Measurements from ENCODE around the gene RD3L. TPM values are rescaled to one million over a fixed set of nuclear protein-coding genes. Genes with fewer than 3 reads are reported as not detected.

RD3L gene
- total and polyA plus RNA-seq, 2 of the 4 experiments (the other 2 are of a cell fraction): not detected

DNA sequence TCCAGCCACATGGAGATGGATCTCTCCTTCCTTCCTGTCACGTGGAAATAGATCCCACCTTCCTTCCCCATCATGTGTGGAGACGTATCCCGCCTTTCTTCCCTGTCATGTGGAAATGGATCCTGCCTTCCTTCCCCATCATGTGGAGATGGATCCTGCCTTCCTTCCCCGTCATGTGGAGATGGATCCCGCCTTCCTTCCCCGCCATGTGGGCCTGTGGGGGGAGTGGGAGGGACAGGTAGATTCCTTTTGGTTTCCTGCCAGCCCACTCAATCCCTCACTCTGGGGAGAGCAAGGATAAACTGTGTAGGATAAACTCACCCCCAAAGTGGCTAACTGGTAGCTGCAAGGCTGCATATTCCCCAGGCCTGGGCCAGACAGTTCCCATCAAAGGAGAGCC is 45.8 kb downstream of the RD3L start:
- dilution Hi-C loops (cut with HindIII; ENCODE audit: low sequenced_read_pairs, unreplicated experiment): no loop called here

More for the DNA sequence above, 45.8 kb downstream of the RD3L start:
- ATAC-seq (ENCODE audit: low read depth): no peak
- Histone ChIP-seq H3K9me3 (ENCODE audit: control insufficient read depth, insufficient read depth, low read length) (0 out of 2 replicates have a peak, but pooled peaks cover 2% of the 10 kb centered on the region), H3K14ac (replicated peaks; ENCODE audit: low read depth, low read length) (no peak overlapping the region), H4K20me1 (ENCODE audit: insufficient read depth, low read length) (no peaks in the 10 kb centered on the region; the same call in 1 of the 2 replicates), H3K9ac (ENCODE audit: low read depth, low read length) (no peak overlapping the region), H2BK5ac (ENCODE audit: low read depth, low read length, poor library complexity, severe bottlenecking) (no peak overlapping the region), H3K79me1 (ENCODE audit: low read depth in 1 of 2, low read length in 2 of 2) (no peaks in the 10 kb centered on the region), H3K9me1 (ENCODE audit: insufficient read depth, low read length) (no peaks in the 10 kb centered on the region), H2AK9ac (replicated peaks; ENCODE audit: low read depth, low read length, poor library complexity) (peak overlapping the region; percentile 2), H2AFZ (replicated peaks; ENCODE audit: low read length, poor library complexity) (peak overlapping the region; percentile 50), H2BK120ac (ENCODE audit: low read depth, low read length) (no peak overlapping the region), H2BK15ac (ENCODE audit: low read depth, low read length) (no peak overlapping the region), H3K4ac (ENCODE audit: low read depth, low read length) (no peak overlapping the region), H3K4me3 (ENCODE audit: insufficient read depth, low read depth, low read length) (no peak overlapping the region), H3K4me2 (ENCODE audit: low read depth, low read length) (no peak overlapping the region), H3K27ac (ENCODE audit: insufficient read depth, low read length) (no peak overlapping the region), H3K23ac (ENCODE audit: low read depth, low read length) (no peak overlapping the region), H3K18ac (ENCODE audit: low read depth, low read length) (no peak overlapping the region), H4K5ac (ENCODE audit: low read depth, low read length) (no peak overlapping the region), H3K56ac (ENCODE audit: extremely low read depth, insufficient read depth, low read length) (no peak overlapping the region), H4K91ac (ENCODE audit: insufficient read depth, low read depth, low read length) (no peak overlapping the region), H3K4me1 (ENCODE audit: control insufficient read depth, insufficient read depth, low read length) (no peaks in the 10 kb centered on the region), H4K8ac (ENCODE audit: low read depth in 2 of 2, low read length in 2 of 2) (no peak overlapping the region), H2BK20ac (ENCODE audit: low read depth, low read length) (no peak overlapping the region), H3K36me3 (ENCODE audit: control insufficient read depth, insufficient read depth, low read length) (no peaks in the 10 kb centered on the region), H2AK5ac (ENCODE audit: low read depth, low read length) (no peak overlapping the region), H3K27me3 (ENCODE audit: control insufficient read depth, insufficient read depth, low read length) (peaks cover 2% of the 10 kb centered on the region)
- peak; percentile 6 for DNase-seq
- 100% methylated on average over 1 of the region's 6 CpGs; no CpG with 5 or more reads in 1 of the 2 experiments for WGBS, 2 experiments (ENCODE audit: extremely low coverage in 2 of 2, insufficient read length in 1 of 2)
- POLR2A ChIA-PET (ENCODE audit: unreplicated experiment): no interaction called here
- intact Hi-C loops (cut with micrococcal nuclease) (no loop called here), in situ Hi-C loops (cut with MboI; ENCODE audit: low sequenced_read_pairs) (no loop called here)
- CTCF ChIA-PET: interaction anchor here (0.6 kb wide), 1 partner anchor 13 kb away, joined by 3 read pairs; no protein-coding TSS in a partner anchor
- BruUV-seq (replicated peaks): no TSS peak
- TF ChIP-seq NFE2L2 (IDR thresholded peaks at IDR 0.05; ENCODE audit: low read depth, low read length) (no peak), RFX5 (IDR thresholded peaks at IDR 0.05; ENCODE audit: low read depth, low read length) (no peak), BHLHE40 (IDR thresholded peaks at IDR 0.05; ENCODE audit: low read depth, low read length) (no peak), MXI1 (IDR thresholded peaks at IDR 0.05; ENCODE audit: borderline replicate concordance, low read depth, low read length) (no peak), CEBPB (IDR thresholded peaks at IDR 0.05; ENCODE audit: low read depth, low read length) (no peak), MAFK (IDR thresholded peaks at IDR 0.05; ENCODE audit: low read depth, low read length) (no peak)
- TF ChIP-seq, protein P1, sequence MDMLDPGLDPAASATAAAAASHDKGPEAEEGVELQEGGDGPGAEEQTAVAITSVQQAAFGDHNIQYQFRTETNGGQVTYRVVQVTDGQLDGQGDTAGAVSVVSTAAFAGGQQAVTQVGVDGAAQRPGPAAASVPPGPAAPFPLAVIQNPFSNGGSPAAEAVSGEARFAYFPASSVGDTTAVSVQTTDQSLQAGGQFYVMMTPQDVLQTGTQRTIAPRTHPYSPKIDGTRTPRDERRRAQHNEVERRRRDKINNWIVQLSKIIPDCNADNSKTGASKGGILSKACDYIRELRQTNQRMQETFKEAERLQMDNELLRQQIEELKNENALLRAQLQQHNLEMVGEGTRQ (IDR thresholded peaks at IDR 0.05; ENCODE audit: low read depth, low read length): no peak
- TF ChIP-seq, protein P2, sequence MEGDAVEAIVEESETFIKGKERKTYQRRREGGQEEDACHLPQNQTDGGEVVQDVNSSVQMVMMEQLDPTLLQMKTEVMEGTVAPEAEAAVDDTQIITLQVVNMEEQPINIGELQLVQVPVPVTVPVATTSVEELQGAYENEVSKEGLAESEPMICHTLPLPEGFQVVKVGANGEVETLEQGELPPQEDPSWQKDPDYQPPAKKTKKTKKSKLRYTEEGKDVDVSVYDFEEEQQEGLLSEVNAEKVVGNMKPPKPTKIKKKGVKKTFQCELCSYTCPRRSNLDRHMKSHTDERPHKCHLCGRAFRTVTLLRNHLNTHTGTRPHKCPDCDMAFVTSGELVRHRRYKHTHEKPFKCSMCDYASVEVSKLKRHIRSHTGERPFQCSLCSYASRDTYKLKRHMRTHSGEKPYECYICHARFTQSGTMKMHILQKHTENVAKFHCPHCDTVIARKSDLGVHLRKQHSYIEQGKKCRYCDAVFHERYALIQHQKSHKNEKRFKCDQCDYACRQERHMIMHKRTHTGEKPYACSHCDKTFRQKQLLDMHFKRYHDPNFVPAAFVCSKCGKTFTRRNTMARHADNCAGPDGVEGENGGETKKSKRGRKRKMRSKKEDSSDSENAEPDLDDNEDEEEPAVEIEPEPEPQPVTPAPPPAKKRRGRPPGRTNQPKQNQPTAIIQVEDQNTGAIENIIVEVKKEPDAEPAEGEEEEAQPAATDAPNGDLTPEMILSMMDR (conservative IDR thresholded peaks at IDR 0.05; ENCODE audit: low read depth, low read length): no peak
